Umbilical cord (tissue), 2 donors: ENCODE measurements around the gene CHN1. TPM values are rescaled to one million over a fixed set of nuclear protein-coding genes. Genes with fewer than 3 reads are reported as not detected.

Experiments
- DNase-seq: peaks from one replicate; pipeline ENCODE4 v3.0.0-alpha.2; 2015; ENCODE audit warnings: low spot score
- total RNA-seq: library from RNA; depleted of rRNA; stranded (reverse); fragments of >200 nt; gene quantifications from one replicate; pipeline ENCODE4 v1.2.3, GENCODE V29; 2014; ENCODE audit warnings: low replicate concordance; ENCODE audit not compliant: insufficient read depth

The CHN1 gene
- total RNA-seq, 1 donor from 2014 or later, result 46.0 TPM

DNA sequence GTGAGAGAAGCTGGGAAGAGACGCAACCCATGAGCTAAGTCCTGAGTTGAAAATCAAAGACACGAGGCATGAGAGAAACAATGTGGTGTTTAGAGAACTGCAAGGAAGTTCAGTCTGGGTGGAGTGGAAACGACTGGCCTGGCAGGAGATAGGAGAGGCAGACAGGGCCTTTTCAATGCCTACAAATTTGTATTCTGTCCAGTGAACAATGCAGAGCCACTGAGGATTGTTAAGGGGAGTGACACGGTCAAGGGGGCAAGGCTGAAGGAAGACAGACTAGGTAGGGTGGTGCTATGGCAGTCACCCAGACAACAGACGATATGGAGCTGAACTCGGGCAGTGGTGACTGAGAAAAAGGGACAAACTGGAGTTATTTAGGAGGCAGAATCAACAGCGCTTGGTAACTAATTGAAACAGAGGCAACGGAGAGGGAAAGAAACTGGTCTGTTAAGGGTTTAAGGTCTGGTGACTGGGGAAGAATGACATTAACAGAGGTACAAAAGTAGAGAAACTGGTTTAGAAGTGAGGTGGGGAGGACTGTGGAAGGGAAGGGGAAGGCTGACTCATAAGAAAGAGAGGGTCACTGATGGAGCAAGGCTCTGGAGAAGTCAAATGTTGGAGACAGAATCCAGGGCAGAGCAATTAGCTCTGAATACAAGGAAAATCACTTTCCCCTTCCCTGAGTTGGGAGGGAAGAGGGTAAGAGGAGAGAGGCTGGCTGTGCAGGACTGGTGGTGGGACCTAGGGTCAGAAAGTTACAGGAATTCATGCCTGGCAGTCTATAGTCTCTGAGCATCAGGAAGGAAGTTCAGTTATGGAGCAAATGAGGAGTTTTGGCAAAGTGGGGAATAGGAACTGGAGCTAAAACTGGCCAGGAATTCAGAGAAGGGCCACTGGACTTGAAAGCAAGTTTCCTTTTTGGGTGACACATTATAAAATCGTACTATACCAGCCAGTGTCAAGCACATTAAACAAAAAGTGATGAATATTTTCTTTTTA is 177.5 kb downstream of the CHN1 start:
- peak; percentile 75 for DNase-seq

GRCh38 chr2:174826051-174826450 is 179.1 kb downstream of the CHN1 start:
- DNase-seq, result peak; percentile 72

DNA sequence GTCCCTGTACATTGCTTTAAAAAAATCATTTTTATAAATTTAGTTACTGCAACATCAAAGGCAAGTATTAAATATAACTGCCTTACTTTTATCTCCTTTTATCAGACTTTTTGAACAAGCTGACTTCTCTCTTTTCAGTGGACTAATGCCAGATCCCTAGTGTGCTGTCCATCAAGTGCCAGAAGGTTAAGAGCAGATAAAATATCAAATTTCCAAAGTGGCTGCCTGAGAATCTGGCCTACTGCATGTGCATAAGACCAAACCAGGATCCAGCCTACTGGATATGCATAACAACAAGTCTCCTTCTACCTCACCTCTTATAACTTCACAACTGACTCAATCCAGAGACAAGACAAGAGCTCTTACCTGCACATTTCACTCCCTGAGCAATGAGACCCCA is 181.1 kb downstream of the CHN1 start:
- peak; percentile 93 for DNase-seq

GRCh38 chr2:174821628-174822027 is 183.6 kb downstream of the CHN1 start:
- peak; percentile 38 for DNase-seq

DNA sequence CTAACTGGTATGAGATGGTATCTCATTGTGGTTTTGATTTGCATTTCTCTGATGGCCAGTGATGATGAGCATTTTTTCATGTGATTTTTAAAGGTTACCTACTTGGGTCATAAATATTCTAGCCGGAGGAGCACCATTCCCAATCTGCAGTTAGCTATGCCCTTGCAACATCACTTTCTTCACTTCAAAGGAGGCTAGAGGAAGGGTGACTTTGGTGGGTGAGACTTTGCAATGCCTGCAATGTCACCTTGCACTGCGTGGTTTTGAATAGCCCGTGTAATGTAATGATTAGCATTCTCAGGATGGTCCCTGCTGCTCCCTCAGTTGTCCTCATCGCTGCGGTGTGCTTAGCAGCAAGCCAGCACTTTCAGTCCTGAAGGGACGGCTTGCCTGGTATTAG is 184.8 kb downstream of the CHN1 start:
- no peak for DNase-seq

DNA sequence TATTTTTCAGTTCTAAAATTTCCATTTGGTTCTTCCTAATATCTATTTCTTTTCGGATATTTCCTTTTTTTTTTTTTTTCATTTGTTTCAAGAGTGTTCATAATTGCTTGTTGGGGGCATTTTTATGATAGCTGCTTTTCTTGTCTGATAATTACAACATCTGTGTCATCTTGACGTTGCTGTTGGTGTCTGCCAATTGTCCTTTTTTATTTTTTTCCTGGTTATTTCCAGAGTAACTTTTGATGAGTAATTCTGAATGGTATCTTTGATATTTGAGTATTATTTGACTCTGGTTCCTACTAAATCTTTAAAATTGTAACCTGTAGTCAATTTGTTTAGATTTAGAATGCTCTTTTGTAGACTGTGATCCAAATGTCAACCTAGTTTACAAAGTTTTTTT is 189.7 kb downstream of the CHN1 start:
- no peak for DNase-seq

DNA sequence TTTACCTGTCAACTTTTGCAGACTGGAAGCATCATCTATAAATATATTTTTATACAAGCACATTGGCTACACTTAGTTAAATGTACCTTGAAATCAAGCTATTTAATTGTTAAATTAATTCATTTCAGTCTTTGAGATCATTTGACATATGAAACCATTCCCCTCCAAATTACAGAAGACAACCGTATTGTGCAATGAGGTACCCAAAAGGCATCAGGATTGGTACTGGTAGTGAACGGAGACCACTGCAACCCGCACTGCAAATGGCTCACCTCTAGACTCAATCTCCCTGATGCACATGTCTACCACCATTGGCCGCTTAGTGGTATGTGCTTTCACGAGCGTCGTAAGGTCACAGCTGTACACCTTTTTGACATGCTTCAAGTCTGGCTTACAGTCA is 193.1 kb downstream of the CHN1 start:
- DNase-seq, result no peak

DNA sequence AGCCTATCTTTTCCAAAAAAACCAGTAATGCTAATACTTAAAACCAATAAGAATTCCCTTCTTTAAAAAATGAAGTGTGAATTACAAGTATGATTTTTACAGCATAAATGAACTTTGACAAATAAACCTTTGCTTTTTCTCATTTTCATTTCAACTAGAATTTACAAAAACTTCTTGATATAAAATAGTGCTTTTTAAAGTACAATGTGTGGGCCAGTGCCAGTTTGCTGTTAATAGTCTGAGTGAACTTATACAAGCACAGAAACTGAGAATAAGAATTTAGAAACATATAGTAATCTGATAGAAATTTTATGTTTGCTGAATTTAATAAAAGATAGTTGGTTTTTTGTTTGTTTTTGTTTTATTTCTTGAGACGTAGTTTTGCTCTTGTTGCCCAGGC is 197.2 kb downstream of the CHN1 start:
- no peak for DNase-seq

DNA sequence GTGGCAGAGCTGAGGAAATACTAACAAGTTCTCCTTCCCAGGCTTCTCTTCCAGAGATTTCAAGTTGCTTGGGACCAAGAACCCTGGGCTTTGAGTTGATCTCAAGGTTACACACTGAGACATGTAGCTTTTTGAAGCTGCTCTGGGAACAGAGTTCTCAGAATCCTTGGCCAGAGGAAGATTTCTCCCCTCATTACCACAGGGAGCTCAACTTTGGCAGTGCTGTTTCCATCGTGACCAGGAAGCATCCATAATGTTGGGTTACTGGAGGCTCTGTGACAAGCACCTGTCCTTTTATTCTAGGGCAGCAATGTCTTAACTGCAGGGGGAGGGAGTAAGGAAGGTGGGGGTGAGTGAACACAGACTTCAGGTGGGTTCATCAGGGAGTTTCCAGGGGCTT is 199.4 kb downstream of the CHN1 start:
- DNase-seq, result no peak

- DNase-seq, result no peak
Measured at GRCh38 chr2:174802459-174802858, 202.7 kb downstream of the CHN1 start.

DNA sequence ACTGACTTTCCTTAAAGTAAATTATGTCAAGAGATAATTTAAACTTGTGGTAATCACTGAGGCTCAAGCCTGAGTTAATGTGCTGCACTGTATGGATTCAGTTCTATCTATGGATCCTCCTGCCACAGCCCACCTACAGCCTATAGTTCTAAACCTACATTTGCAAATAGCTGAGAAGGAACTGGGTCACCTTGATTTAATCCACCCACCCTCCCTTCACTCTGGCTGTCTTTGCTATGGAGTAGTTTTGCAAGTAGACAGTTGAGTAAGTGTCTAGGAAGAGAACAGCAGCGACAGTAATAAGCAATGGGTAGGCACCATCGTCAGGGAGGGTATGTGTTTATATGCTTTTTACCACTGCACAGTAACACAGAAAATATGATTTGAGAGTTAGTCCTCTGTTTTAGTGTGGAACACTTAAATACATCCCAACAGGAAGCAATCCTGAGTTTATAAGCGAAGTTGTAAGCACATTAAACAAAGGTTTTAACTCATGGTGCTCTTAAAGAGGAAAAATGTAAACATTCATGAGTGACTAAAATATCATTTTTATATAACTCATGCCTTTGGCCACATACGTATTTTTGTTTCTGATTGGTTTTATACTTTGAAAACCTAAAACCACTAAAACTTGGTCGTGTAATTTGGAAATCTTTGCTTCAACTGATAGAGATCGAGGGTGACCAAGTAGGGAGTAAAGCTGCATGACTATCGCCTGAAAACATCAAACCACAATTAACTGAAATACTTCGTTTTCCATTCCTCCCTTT is 204.6 kb downstream of the CHN1 start:
- DNase-seq, result no peak

DNA sequence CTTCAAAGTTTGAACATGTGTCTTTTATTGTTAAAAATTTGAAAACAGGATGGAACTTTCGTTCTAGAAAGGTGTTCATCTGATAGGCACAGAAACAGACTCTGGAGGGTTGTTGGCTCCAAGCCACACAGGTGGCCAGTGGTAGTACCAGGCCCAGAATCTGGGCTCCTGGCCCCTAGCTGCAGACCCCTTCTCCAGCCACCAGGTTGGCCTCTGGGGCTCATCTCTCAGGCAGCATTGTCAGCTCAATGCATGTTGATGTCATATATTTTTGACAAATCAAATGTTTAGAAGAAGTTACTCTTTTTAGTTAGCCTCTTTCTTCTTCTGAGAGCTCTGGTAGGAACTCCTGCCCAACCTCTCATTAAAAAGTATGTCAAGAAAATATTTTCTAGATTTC is 206.4 kb downstream of the CHN1 start:
- DNase-seq, result no peak

- DNase-seq, result peak; percentile 68
Measured at GRCh38 chr2:174797781-174798276, 207.4 kb downstream of the CHN1 start.

- DNase-seq, result peak; percentile 74
Measured at GRCh38 chr2:174796319-174796771, 208.8 kb downstream of the CHN1 start.

DNA sequence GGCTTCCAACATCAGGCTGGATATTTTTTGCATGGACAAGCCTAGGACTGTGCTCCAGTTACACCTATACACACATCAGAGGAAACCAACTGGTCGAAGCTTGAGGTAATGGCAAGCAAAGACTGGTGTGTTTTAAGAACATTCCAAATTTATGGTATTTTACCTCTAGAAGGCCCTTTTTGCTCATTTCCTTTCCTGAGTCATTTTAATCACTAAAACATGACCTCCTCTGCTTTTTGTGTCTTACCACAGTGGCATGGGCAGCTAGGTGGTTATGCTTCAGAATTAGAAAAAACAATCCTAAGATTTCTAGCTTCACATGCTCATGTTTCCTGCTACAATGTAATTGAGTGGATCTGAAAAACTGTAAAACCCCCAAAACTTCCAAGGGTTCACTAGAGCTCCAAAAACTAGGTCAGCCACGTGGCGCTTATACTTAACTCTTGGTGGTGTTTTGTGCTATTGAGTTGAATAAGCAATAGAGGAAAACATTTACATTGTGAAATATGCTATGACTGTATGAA is 210.3 kb downstream of the CHN1 start:
- DNase-seq, result no peak

- no peak for DNase-seq
Measured at GRCh38 chr2:174792309-174793025, 212.7 kb downstream of the CHN1 start.

- DNase-seq, result no peak
Measured at GRCh38 chr2:174791746-174792280, 213.4 kb downstream of the CHN1 start.

GRCh38 chr2:174791020-174791419 is 214.2 kb downstream of the CHN1 start:
- DNase-seq, result no peak

- DNase-seq, result no peak
Measured at GRCh38 chr2:174789001-174789400, 216.2 kb downstream of the CHN1 start.

DNA sequence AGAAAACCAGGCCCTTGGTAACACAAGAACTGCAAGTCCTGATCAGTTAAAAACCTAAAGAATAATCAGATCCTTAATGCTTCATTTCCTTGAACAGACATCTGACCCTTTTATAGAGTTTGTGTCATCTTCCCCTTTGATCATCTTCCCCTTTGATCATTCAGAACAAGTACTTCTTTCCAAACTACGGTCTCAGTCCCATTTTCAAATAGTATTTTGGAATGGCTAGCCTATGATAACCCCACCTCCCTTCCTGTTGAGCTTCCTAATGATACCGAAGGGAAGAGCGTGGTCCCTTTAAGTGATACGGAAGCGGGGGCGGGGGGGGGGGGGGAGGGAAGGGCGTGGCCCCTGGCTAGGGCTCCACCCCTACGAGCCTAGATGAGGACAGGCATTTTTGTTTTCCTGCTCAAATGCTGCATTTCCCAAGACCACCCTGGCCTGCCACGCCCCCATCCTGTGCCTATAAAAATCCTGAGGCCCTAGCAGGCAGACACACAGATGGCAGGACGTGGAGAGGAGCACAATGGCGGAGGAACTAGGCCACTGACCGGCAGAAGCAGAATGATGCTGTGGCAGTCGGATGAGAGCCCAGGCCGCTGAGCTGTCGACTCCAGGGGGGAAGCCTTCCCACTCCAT is 216.8 kb downstream of the CHN1 start:
- no peak for DNase-seq
